Measurements from ENCODE around the gene BLOC1S6.
"Not testable (repeated sequence)": the region's sequence is repeated elsewhere in the genome, so short reads cannot be mapped to it uniquely, and the experiment has no call there.

BLOC1S6 gene

DNA sequence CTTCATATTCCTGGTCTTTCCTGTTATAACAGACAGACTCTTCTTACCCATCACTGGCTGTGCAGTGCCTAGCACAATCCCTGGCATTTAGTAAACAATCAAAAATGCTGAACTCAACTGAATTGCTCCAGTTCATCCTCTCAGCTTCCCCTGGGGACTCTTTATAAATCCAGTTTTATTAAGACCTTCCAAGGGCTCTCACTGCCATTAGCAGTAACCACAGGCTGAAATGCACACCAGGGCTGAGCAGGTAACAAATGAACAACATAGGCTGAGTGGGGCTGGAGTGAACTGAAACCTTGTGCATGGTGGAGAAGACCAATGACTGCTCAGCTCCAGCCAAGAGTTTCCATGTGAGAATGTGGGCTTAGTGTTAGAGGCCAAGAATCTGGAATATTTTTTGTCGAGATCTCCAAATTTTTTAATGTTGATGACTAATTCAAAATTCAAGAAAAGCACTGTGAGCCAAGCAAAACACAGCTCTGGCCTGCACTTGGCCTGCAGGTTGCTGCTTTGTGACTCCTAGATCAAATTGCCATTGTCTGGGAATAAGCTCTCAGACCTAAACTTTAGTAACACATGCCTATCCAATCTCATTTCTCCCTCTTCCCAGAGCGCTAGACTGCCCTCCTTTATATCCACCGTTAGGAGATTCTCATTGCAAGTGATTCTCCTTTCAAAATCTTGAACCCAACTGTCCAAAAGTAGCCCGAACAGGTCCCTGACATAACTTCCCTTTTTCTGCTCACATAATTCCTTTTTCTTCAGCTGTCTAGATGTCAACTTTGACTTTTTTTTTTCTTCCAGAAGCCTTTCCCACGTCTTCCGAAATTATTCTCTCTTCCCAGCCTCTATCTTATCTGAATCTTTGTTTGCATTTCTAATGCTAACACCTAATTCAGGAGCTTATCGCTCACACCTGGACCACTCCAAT is 55.1 kb downstream of the BLOC1S6 start:
- no peak for FAIRE-seq

- no peak for FAIRE-seq
Observed at GRCh38 chr15:45644437-45644836, 57.3 kb downstream of the BLOC1S6 start.

DNA sequence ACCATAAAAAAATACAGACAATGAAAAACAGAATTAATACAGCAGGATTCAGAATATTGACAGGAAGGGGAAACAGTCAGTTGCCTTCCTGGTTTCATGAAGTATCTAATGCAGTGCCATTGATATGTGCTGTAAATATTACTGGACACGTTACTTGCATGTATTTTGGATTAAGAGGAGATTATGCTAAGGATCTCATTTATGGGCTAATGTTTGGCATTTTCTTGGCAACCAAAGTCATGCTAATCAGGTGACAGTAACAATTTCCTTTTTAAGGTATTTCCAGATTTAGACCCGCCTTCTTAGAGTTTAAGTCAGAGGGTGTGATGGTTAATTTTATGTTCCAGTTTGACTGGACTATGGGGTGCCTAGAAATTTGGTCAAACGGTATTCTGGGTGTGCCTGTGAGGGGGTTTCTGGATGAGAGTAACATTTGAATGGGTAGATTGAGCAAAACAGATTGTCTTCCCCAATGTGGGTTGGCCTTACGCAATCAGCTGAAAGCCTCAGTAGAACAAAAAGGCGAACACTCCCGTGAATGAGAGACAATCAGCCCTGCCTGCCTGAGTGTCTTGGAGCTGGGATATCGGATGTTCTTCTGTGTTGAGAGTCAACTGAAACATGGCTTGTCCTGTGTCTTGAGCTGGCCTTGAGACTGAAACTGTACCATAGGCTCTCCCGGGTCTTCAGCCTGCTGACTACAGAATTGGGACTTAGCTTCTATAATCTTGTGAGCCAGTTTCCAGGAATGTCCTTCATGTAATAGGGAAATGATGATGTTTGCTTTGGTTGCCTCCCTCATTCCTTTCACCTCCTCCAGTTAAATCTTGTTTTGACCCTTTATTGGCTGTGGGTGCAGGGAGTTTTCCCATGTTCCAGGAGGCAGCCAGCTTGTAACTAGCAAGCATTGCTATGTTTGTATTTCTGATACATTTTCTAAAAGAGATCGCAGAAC is 58.1 kb downstream of the BLOC1S6 start:
- FAIRE-seq = no peak

GRCh38 chr15:45646220-45646619 is 59.0 kb downstream of the BLOC1S6 start:
- no peak for FAIRE-seq

DNA sequence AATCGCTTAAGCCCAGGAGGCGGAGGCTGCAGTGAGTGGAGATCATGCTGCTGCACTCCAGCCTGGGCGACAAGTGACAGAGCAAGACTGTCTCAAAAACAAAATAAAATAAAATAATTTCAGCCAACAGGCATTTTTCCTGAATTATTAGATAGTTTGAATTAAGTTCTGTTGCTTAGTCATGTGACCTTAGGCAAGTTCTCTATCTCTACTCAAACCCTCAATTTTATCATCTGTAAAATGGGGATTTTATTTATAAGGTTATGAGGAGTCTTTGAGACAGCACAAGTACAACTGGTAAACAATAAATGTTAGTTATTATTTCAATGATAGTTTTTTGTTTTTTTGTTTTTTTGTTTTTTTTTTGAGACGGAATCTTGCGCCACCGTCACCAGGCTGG is 60.6 kb downstream of the BLOC1S6 start:
- no peak for FAIRE-seq

GRCh38 chr15:45648521-45649200 is 61.5 kb downstream of the BLOC1S6 start:
- no peak for FAIRE-seq

- FAIRE-seq = not testable (repeated sequence)
Observed at GRCh38 chr15:45650007-45650406, 62.8 kb downstream of the BLOC1S6 start.

- no peak for FAIRE-seq
Observed at GRCh38 chr15:45650889-45651525, 63.8 kb downstream of the BLOC1S6 start.

DNA sequence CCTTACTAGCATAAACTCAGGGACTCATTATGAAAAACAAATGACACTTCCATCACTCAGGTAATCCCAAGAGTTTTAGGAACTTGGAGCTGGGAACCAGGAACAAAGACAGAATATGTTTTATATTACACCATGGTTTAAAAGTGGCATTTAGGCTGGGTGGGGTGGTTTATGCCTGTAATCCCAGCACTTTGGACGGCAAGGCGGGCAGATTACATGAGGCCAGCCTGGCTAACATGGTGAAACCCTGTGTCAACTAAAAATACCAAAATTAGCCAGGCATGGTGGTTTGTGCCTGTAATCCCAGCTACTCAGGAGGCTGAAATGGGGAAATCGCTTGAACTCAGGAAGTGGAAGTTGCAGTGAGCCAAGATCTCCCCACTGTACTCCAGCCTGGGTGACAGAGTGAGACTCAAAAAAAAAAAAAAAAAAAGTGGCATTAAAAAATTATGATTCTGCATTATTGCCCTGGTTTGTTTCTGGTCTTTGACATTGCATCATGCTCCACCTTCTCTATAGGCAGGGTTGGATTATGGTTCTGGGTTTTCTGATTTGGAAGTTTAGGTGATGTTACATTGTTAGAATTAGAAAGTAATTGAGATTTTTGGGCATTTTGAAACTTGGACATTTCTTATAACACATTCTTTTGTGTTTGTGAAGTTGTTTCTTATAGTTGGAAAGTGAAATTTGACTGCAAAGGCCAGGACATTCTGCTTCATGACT is 66.7 kb downstream of the BLOC1S6 start:
- FAIRE-seq = no peak

DNA sequence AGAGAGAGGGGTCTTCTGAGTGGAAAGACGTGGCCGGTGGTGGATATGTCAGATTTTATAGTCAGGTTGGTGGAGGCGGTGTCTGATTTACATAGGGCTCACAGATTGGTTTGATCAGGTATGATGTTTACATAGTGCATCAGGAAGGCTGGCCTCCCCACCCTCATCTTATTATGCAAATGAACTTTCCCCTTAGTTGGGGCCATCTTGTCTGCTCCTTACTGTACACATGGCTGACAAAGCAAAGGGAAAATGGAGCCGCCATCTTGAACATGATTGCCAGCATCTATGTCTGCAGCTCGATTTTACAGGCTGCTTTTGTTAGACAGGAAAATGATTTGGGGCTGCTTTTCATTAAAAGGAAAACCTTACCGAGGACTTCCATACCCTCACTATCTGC is 67.6 kb downstream of the BLOC1S6 start:
- FAIRE-seq = no peak

- FAIRE-seq = no peak
Observed at GRCh38 chr15:45657254-45657653, 70.1 kb downstream of the BLOC1S6 start.

- FAIRE-seq = no peak
Observed at GRCh38 chr15:45657764-45658545, 70.8 kb downstream of the BLOC1S6 start.
